Activated CD4-positive, alpha-beta T cell treated with anti-CD3 and anti-CD28 coated beads for 24 hours (primary cell): ENCODE data around the gene CDH5.
"Not testable (repeated sequence)": the region's sequence is repeated elsewhere in the genome, so short reads cannot be mapped to it uniquely, and the experiment has no call there.

Source experiments
- DNase-seq, 2 donors: peaks; one replicate each; pipeline ENCODE4 v3.0.0-alpha.2; 2020; ENCODE audit warnings: low read depth in 2 of 2

CDH5 gene

DNA sequence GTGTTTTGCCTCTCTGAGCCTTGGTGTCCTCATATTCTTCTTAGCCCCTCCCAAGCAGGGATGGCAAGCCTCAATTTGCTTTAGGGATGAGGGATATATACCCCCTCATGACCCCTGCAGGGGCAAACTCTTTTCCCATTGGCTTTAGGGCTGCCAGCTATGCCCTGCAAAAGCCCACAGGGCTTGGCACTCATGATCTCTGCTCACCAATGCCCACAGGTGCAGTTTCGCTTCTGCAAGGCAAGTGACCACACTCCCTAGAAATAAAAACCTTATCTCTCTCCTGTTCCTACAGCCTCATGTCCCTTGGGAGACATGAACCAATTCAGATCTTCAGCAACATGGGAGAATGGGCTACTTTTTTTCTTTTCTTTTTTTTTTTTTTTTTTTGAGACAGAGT lies 69.4 kb downstream of the CDH5 start:
- DNase-seq = no peak

DNA sequence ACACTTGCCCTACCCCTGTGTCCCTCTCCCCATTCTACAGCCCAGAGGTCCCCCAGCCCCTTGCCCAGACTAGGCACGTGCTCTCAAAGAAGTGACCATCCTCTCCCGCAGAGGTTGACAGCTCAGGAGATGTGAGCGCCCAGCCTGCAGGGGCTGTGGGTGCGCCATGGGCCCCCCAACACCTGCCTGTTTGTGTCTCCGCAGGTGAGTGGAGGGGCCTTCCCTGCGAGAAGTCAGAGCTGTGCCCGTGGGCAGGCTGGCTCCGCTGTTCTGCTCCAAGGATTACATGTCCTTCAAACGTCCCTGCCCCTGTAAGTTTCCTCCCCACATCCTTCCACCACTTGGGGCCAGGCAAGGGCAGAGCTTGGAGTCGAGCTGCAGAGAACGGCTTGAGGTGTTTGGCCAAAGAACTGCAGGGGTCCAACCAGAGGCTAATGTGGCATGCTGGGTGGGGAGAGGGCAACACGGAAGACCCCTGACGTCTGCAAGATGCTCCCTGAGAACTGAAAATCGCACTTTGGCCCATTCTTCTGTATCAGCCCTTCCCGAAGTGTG lies 71.0 kb downstream of the CDH5 start:
- no peak for DNase-seq

DNA sequence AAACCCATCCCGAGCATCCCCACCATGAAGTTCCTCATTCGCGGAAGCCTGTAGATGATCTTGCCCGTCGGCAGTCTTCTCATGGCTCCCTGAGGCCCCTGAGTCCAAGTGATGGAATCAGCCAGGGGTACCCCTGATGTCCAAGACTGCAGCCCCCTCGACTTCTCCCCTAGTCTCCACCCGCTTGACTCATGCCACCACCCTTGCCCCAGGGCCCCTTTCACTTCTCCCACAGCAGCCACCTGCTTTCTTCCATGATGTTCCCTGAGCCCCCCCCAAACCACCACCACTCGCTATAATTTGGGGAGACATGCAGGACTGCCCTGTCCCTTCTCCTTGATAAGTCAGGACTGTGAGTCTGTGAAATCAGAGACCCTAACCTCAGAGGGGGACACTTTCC lies 72.0 kb downstream of the CDH5 start:
- no peak for DNase-seq

DNA sequence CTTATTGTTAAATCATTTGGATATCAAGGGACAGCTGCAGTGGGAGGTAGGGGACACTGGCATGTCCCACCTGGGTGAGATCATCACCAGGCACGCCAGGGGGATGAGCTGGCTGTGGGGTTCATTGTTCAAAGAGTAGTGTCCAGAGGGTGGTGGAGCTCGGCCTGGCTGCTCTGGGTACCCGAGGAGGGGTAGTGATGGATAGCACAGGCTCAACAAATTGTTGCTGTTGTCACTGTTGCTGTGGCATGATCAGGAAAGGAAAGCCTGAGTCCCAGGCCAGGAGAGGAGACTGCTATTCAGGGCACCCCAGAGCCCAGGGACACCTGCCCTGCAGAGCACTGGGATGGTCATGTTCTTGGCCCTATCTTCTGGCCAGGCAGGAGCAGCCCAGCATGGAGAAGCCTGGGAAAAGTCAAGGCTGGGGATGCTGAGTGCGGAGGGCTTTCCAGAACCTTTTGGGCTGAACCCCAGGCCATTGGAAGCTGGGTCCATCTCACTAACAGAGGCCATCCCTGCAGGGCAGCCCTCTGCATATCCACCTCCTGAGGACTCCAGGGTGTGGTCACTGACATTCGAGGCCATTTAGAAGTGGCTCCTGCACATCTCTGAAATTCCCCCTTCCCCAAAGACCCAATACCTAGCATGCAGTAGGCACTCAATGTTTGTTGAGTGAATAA lies 72.7 kb downstream of the CDH5 start:
- DNase-seq = no peak

DNA sequence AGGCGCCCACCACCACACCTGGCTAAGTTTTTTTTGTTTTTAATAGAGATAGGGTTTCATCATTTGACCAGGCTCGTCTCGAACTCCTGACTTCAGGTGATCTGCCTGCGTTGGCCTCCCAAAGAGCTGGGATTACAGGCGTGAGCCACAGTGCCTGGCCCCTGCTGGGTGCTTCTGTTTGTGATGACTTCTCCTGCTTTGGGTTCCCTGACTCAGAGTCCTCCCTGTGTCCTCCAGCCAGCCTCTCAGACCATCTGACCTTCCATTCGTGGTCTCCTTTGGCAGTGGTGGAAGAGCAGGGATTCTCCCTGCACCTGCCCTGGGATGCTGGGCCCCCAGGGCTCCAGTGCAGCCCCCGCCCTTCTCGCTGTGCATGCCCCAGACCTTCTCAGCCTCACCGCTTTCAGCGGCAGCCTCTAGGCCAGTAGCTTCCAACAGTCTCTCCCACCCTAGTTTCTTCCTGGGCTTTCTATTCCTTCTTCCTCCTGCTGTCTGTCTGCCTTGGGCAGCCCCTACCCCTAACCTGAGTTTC lies 73.8 kb downstream of the CDH5 start:
- DNase-seq = no peak

DNA sequence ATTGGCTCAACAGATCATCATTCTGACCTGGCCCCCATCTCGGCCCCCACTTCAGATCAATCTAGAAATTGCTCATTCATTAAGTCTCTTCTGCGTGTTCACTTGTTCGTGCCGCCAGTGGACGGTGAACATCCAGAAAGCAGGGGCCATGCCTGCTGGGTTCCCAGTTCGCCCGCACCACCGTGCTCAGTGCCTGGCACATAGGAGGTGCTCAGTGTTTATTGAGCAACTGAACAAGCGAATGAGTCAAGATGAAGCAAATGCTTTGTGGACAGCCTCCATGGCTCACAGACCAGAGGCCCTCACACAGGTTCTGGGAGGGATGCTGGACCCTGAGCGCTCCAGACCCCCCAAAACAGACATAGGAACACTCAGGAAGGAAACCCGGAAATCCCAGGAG lies 74.5 kb downstream of the CDH5 start:
- DNase-seq = no peak

DNA sequence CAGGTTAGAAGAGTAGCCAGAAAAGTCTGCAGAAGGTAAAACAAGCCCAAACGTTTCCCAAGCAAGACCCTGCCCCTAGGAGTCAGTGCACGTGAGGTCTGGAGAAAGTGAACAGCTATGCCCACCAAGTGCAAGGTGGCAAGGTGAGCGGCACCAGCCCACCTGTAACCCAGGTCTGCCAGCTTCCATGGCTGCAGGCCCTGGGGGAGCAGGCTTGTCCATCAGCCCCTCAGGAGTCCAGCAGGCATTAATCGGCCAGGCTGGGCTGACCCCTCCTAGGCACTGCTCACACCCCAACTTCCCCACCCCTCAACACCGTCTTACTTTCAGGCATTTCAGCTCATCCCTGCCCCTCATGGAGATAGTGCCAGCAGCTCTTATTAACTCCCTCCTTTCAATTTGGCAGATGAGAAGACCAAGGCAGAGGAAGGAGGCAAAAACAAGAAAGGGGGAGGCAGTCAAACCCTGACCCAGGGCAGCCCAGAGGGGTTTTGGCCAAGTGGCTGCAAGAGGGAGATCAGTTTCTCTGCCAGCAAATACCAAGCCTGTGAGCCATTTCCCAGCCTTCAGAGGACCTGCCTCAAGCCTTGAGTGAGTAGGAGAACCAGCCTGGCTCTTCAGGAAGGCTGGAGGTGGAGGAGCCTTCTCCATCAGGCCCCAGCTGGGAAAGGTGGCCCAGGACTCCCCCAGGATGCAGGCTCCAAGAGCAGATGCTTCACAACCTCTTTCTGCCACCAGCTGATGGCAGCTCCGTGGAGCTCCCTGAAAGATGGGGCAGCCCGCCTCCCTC lies 75.3 kb downstream of the CDH5 start:
- DNase-seq = no peak

DNA sequence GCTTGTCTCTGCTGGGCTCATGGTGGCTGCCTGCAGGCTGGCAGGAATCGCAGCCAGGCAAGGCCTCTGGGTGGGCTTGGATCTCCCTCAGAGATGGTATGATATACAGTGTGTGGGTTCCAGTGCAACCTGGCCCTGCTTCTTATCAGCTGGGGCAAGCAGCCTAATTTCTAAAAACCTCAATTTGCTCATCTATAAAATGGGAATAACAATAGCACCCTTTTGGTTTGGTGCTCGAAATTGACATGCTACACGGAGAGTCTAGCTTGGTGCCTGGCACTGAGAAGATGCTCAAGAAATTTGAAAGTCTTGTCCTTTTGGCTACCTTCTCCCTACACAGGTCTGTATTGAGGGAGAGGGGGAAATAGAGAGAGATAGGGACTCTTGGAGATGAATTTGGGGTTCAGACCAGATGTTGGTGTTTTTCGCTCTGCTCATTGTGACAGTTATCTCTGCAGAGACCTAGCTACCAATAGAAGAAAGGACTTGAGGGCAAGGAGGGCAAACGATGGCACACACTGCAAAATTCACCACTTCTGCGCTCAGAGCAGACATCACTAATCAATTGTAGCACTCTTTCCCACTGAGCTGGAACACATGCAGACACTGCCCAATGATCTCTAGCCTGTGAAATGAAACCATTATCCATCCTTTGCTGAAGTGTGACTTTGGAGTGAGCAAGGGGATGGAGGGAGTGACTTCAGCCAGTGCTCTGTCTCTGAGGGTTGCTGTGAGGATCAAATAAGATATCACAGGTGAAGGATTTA lies 76.2 kb downstream of the CDH5 start:
- no peak for DNase-seq

DNA sequence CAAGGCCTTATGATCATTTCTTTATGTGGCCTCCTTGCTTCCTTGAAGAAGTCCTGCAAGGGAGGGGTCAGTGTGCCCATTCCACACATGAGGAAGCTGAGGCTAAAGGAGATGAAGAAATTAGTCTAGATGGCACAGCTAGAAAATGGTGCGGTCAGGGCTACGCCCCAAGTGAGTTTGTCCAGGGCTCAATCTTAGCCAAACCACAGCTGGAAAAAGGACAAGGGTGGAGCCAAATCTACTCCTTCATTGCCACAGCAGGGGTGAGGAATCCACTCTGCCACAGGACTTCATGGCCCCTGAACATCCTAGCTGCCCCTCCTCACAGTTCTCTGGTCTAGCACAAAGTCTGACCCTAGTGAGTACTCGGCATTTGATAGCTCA lies 76.8 kb downstream of the CDH5 start:
- no peak for DNase-seq

DNA sequence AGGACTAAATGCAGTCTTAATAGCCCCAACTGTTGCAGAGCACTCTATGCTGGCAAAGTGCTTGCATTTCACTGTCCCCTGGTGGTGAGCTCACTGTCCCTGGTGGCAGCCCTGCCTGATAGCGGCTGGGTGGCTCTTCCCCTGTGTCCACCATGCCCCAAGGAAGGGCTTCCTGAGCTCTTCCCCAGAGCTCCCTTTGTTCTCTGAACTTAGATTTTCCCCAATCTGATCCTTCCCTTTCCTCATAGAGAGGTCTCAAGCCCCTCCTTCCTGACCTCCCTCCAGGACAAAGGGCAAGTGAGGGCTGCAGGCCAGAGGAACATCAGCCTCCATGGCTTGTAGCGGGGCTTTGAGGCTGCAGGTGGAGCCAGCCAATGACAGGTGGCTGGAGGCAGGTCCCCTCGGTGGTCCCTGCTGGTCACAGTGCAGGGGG lies 77.6 kb downstream of the CDH5 start:
- no peak for DNase-seq

DNA sequence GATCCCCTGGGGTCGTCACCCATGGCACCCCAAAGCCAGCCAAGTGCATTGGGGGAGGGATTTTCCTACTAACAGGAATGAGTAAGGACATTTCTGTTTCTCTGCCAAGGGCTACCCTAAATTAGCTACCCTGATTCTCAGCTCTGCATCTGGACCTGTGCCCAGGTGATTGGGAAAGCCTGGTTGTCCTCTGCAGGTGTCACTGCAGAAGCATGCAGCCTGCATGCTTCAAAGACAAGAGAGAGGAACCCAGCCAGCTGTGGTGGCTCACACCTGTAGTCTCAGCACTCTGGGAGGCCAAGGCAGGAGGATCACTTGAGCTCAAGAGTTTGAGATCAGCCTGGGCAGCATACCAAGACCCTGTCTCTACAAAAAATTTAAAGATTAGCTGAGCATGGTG lies 80.2 kb downstream of the CDH5 start:
- no peak for DNase-seq

DNA sequence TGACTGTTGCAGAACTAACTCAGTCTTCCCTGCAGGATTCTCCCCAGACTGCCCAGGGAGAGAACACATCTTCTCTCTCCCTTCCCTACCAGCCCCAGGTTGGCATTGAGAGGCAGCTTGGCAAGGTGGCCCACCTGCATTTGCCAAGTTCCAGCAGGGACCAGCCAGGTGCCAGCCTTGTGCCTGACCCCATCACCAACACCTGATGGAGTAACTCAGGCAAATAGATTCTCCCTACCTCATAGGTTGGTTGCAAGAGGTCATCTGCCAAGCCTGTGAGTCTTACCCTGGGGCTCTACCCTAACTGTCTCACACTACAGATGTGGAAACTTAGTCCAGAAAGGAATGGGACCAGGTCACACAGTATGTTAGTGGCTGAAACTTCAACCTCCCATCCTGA lies 81.0 kb downstream of the CDH5 start:
- DNase-seq = no peak

DNA sequence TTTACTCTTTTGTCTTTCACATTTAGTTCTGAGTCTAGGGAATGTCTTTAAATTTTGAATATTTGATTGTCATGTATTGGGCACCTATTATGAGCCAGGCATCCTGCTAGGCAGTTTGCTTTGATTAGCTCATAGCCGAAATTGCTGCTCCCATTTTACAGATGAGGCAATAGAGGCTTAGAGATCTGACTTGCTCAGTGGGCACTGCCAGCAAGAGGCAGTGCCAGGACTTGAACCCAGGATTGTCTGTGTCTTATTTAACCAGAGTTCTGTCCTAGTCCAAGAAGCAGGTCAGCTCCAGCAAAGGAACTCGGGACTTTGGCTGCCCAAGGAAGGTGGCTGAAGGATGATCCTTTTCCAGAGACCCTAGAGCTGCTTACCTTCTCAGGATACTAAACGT lies 85.1 kb downstream of the CDH5 start:
- DNase-seq = no peak

DNA sequence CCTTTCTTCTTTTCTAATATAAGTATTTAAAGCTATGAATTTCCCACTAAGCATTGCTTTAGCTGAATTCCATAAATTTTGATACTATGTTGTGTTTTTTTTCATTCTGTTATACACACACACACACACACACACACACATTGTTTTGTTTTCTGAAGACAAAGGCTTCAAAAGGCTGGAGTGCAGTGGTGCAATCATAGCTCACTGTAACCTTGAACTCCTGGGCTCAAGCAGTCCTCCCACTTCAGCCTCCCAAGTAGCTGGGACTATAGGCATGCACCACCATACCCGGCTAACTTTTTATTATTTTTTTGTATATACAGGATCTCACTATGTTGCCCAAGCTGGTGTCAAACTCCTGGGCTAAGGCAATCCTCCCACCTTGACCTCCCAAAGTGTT lies 86.7 kb downstream of the CDH5 start:
- DNase-seq = not testable (repeated sequence)
